ENCODE results near the gene TMCO5A. TPM values are rescaled to one million over a fixed set of nuclear protein-coding genes. Genes with fewer than 3 reads are reported as not detected.

TMCO5A gene
- total and polyA plus RNA-seq, 2 of the 8 experiments (the other 6 are each of a cell fraction or from before 2014, with no cell fraction given): not detected

DNA sequence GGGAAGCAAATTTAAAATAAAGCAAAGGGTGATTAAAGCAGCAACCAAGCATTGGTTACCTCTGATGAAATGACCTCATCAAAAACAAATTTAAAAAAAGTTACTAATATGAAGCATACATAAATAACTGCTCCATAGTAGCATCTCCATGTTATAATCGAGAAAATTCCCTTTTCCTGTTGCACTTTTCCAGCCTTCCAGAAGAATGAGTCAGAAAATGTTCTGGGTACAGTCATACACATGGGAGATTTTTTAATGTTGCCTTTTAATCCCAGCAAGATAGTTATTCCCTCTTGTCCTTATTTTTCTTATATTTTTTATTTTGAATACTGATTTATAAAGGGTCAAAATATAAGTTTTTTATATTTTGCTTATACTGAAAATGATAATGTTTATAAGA, 2.6 kb upstream of the TMCO5A start:
- H3K9me3 ChIP-seq (ENCODE audit: insufficient read depth in 2 of 2, low read depth in 1 of 2, low read length in 1 of 2): no peaks in the 10 kb centered on the region
- H3K14ac ChIP-seq (ENCODE audit: insufficient read length): no peak overlapping the region
- no peak overlapping the region for H3K27ac ChIP-seq (ENCODE audit: low read depth, low read length)
- H4K91ac ChIP-seq (replicated peaks; ENCODE audit: insufficient read length, low read length): no peak overlapping the region
- peaks cover 0 to 3% (median 0%) of the 10 kb centered on the region in 4 experiments; a peak in 1 of 7 replicates for H3K4me1 ChIP-seq (replicated peaks in 1 of 4; ENCODE audit: control insufficient read depth in 3 of 4, insufficient read depth in 4 of 4, low read length in 3 of 4)
- no peak overlapping the region for H2AK5ac ChIP-seq (ENCODE audit: low read depth, low read length)
- H3K18ac ChIP-seq (ENCODE audit: extremely low read depth, low read length): no peak overlapping the region
- H3K4ac ChIP-seq (replicated peaks; ENCODE audit: insufficient read length, low read depth, low read length): no peak overlapping the region
- POLR2A ChIA-PET (ENCODE audit: partially characterized antibody): no interaction called here
- CTCF ChIA-PET (ENCODE audit: partially characterized antibody): interaction anchor here (2.0 kb wide), 1 partner anchor 40 kb away, joined by 6 read pairs; no protein-coding TSS in a partner anchor
- H2BK12ac ChIP-seq (ENCODE audit: low read depth, low read length): no peak overlapping the region
- H3K56ac ChIP-seq (replicated peaks; ENCODE audit: insufficient read length, low read depth, low read length): no peak overlapping the region
- no peak overlapping the region for H2BK15ac ChIP-seq (ENCODE audit: low read length)
- no peaks in the 10 kb centered on the region for H3K23me2 ChIP-seq (ENCODE audit: low read depth, low read length)
- no peaks in the 10 kb centered on the region for H3K36me3 ChIP-seq (ENCODE audit: control insufficient read depth in 2 of 4, insufficient read depth in 4 of 4, low read length in 3 of 4)
- no peak overlapping the region for H3K4me3 ChIP-seq (ENCODE audit: extremely low read depth in 1 of 4, insufficient read depth in 2 of 4, low read depth in 3 of 4, low read length in 4 of 4)
- DNase-seq (ENCODE audit: low read depth in 1 of 2, low spot score in 2 of 2) (no peak), FAIRE-seq (no peak)
- WGBS, 2 experiments (ENCODE audit: extremely low coverage in 1 of 2, insufficient coverage in 1 of 2, insufficient read length in 1 of 2, insufficient replicate concordance in 2 of 2, low coverage in 1 of 2, low lambda C conversion rate in 2 of 2, missing lambda C conversion rate in 1 of 2): 84% methylated on average over 1 of the region's 1 CpG; no CpG with 5 or more reads in 1 of the 2 experiments
- no peak overlapping the region for H4K5ac ChIP-seq (ENCODE audit: insufficient read length, low read depth, low read length)
- no peak overlapping the region for H3K9ac ChIP-seq (replicated peaks in 1 of 4; ENCODE audit: extremely low read depth in 1 of 4, low read depth in 3 of 4, low read length in 3 of 4)
- no peak overlapping the region for H3K4me2 ChIP-seq (ENCODE audit: insufficient read depth in 1 of 2, low read depth in 2 of 2, low read length in 2 of 2)
- no peaks in the 10 kb centered on the region for H3K79me2 ChIP-seq (ENCODE audit: control insufficient read depth in 1 of 2, insufficient read depth in 2 of 2, low read length in 2 of 2)
- no peak overlapping the region for H2AFZ ChIP-seq (ENCODE audit: low read length)
- H4K8ac ChIP-seq (ENCODE audit: extremely low read depth, insufficient read depth, low read length): no peak overlapping the region
- no peaks in the 10 kb centered on the region for H3K27me3 ChIP-seq (replicated peaks in 1 of 4; ENCODE audit: control insufficient read depth in 3 of 4, extremely low read depth in 1 of 4, insufficient read depth in 3 of 4, low read length in 3 of 4)
- no peak overlapping the region for H2BK120ac ChIP-seq (replicated peaks; ENCODE audit: low read depth, low read length)
- H4K20me1 ChIP-seq (replicated peaks in 1 of 2; ENCODE audit: control insufficient read depth in 1 of 2, insufficient read depth in 2 of 2, low read length in 2 of 2): no peaks in the 10 kb centered on the region
- no peak overlapping the region for H2BK20ac ChIP-seq (ENCODE audit: low read length)
- no peaks in the 10 kb centered on the region for H3K79me1 ChIP-seq (ENCODE audit: low read depth, low read length)
- H2BK5ac ChIP-seq (ENCODE audit: low read depth, low read length): no peak overlapping the region
- no peak overlapping the region for H3K23ac ChIP-seq (ENCODE audit: insufficient read length)
- TF ChIP-seq RFX5 (IDR thresholded peaks at IDR 0.05; ENCODE audit: borderline replicate concordance, low read depth, low read length): no peak
- no peak for TF ChIP-seq KDM1A (IDR thresholded peaks at IDR 0.05; ENCODE audit: borderline replicate concordance, low read length)
- no peak for TF ChIP-seq HDAC2 (IDR thresholded peaks at IDR 0.05; ENCODE audit: borderline replicate concordance in 1 of 2, low read depth in 2 of 2, low read length in 2 of 2)
- TF ChIP-seq RBBP5 (IDR thresholded peaks at IDR 0.05; ENCODE audit: borderline replicate concordance, low read depth, low read length): no peak
- TF ChIP-seq CTBP2 (IDR thresholded peaks at IDR 0.05; ENCODE audit: borderline replicate concordance, insufficient read depth, insufficient read length, low read length): no peak
- TF ChIP-seq, protein P1, sequence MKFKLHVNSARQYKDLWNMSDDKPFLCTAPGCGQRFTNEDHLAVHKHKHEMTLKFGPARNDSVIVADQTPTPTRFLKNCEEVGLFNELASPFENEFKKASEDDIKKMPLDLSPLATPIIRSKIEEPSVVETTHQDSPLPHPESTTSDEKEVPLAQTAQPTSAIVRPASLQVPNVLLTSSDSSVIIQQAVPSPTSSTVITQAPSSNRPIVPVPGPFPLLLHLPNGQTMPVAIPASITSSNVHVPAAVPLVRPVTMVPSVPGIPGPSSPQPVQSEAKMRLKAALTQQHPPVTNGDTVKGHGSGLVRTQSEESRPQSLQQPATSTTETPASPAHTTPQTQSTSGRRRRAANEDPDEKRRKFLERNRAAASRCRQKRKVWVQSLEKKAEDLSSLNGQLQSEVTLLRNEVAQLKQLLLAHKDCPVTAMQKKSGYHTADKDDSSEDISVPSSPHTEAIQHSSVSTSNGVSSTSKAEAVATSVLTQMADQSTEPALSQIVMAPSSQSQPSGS (IDR thresholded peaks at IDR 0.05; ENCODE audit: low read length): no peak
- no peak for TF ChIP-seq PHF8 (conservative IDR thresholded peaks at IDR 0.05; ENCODE audit: low read depth, low read length)

Data from H1 (cell line).